Measurements from ENCODE around the gene SBSN. TPM values are rescaled to one million over a fixed set of nuclear protein-coding genes. Genes with fewer than 3 reads are reported as not detected.

The SBSN gene
- total and polyA plus RNA-seq, 3 experiments from 2014 or later = not detected

DNA sequence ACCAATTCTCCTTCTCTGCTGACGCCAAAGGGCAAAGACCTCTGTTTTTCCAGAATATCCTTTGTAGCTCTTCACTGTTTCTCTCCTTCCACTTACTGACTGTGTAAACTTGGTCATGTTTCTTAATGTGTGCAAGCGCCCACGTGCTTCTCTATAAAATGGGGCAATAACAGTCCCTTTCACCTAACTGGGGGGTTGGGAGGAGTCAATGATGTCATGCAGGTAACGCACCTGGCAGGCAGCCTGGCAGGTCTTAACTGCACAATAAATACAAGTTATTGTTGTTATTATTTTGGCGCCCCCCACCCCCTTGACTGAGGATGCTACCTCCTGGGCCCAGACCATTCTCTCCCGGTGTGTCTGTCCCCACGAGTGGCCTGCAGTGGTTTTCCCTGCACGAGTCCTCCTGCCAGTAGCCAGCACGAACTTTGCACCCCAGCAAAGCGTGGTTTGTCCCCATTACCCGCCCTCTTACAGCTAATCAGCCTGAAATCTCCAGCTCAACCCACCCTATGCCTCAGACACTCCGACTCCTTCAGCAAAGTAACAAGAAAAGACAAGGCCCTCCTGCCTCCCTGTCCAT, 5.3 kb downstream of the SBSN start:
- DNase-seq = no peak
- no peaks in the 10 kb centered on the region for H3K9me3 ChIP-seq (ENCODE audit: low read length)
- POLR2A ChIA-PET = no interaction called here
- no peaks in the 10 kb centered on the region for H3K9me3 Mint-ChIP-seq
- CTCF ChIA-PET = no interaction called here
- H3K4me3 ChIP-seq (ENCODE audit: low read length) = no peak overlapping the region
- H3K27me3 ChIP-seq (ENCODE audit: insufficient read depth, low read length, poor library complexity, severe bottlenecking) = no peaks in the 10 kb centered on the region
- H3K27ac Mint-ChIP-seq = no peak overlapping the region
- H3K4me1 Mint-ChIP-seq = no peaks in the 10 kb centered on the region
- peaks cover 8 to 37% of the 10 kb centered on the region in 2 donors for H3K27me3 Mint-ChIP-seq
- no peaks in the 10 kb centered on the region for H3K36me3 ChIP-seq (ENCODE audit: insufficient read depth, low read length)
- H3K36me3 Mint-ChIP-seq = no peaks in the 10 kb centered on the region
- no peak overlapping the region for H3K4me3 Mint-ChIP-seq
- no peak overlapping the region for H3K27ac ChIP-seq (ENCODE audit: low read depth, low read length)
- H3K4me1 ChIP-seq (ENCODE audit: insufficient read depth, low read length) = no peaks in the 10 kb centered on the region

DNA sequence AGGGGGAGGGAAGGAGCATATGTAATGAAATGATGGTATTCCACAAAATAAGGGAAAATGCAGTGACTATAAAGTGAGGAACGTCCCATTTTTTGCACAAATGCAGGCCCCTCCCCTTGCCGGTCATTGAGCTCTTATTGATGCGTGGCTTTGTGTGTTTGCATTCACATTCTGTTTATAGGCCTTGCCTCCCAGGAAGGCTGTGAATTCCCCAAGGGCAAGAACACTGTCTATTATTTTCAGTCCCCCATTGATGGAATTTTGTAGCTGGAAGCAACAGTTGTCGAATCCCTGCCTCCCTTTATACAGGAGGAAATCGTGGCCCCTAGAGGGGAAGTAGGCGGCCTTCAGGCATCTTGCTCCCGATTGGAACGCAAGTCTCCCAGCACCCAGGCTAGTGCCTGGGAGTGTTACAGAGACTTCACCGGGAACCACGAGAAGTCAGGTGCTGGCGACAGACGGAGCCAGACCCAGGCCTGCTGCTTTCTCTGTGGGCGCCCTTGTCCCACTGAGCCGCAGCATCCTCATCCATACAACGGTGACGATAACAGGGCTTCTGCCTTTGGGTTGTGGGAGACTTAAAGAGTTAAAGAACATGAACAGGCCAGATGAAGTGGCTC, 6.9 kb downstream of the SBSN start:
- H3K27me3 ChIP-seq (ENCODE audit: insufficient read depth, low read length, poor library complexity, severe bottlenecking) = no peaks in the 10 kb centered on the region
- no peaks in the 10 kb centered on the region for H3K4me1 ChIP-seq (ENCODE audit: insufficient read depth, low read length)
- no peak overlapping the region for H3K4me3 ChIP-seq (ENCODE audit: low read length)
- CTCF ChIA-PET = interaction anchor here (1.7 kb wide), 1 partner anchor 10 kb away, joined by 5 read pairs; no protein-coding TSS in a partner anchor
- no peaks in the 10 kb centered on the region for H3K36me3 Mint-ChIP-seq
- peaks cover 1 to 27% of the 10 kb centered on the region in 2 donors for H3K27me3 Mint-ChIP-seq
- H3K4me1 Mint-ChIP-seq = no peaks in the 10 kb centered on the region
- no peak overlapping the region for H3K27ac ChIP-seq (ENCODE audit: low read depth, low read length)
- no peak for DNase-seq
- no peaks in the 10 kb centered on the region for H3K9me3 Mint-ChIP-seq
- H3K4me3 Mint-ChIP-seq = no peak overlapping the region
- POLR2A ChIA-PET = no interaction called here
- H3K27ac Mint-ChIP-seq = no peak overlapping the region
- no peaks in the 10 kb centered on the region for H3K36me3 ChIP-seq (ENCODE audit: insufficient read depth, low read length)
- no peaks in the 10 kb centered on the region for H3K9me3 ChIP-seq (ENCODE audit: low read length)

DNA sequence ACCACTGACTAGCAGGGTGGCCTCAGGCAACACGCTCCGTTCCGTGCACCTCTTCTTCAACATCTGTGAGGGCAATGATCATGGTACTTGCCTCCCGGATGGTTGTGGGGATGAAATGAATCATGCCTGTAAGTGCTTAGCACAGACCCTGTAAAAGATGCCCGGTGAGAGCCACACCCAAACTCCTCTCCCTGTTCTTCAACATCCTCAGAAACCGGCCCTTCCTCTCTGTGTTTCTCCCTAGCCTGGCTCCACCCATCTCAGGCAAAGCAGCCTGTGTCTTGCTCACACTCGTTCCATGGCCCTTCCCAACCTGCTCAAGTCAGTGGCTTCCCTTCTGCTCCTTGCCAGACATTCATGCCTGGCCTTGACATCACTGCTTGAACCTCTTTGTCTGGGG, 8.8 kb downstream of the SBSN start:
- H3K36me3 ChIP-seq (ENCODE audit: insufficient read depth, low read length) = no peaks in the 10 kb centered on the region
- Mint-ChIP-seq H3K4me1 (no peaks in the 10 kb centered on the region), H3K27me3 (peaks cover 1 to 13% of the 10 kb centered on the region in 2 donors), H3K4me3 (no peak overlapping the region), H3K27ac (no peak overlapping the region), H3K9me3 (no peaks in the 10 kb centered on the region), H3K36me3 (no peaks in the 10 kb centered on the region)
- H3K9me3 ChIP-seq (ENCODE audit: low read length) = no peaks in the 10 kb centered on the region
- no peak overlapping the region for H3K27ac ChIP-seq (ENCODE audit: low read depth, low read length)
- H3K27me3 ChIP-seq (ENCODE audit: insufficient read depth, low read length, poor library complexity, severe bottlenecking) = no peaks in the 10 kb centered on the region
- POLR2A ChIA-PET = no interaction called here
- no peak overlapping the region for H3K4me3 ChIP-seq (ENCODE audit: low read length)
- no peak for DNase-seq
- no peaks in the 10 kb centered on the region for H3K4me1 ChIP-seq (ENCODE audit: insufficient read depth, low read length)
- CTCF ChIA-PET = no interaction called here

DNA sequence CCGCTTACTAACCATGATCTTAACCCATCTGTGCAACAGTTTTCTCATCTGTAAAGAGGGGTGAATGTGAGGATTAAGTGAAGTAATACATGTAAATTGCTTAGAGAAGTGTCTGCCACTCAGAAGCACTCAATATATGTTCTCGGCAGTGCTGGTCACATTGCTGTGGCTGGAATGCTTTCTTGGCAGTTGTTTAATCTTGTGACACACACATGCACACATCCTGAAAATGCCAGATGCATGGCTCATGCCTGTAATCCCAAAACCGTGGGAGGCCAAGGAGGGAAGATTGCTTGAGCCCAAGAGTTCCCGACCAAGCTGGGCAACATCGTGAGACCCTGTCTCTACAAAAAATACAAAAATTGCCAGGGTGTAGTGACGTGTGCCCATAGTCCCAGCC, 9.8 kb downstream of the SBSN start:
- Mint-ChIP-seq H3K27me3 (peaks cover 1 to 14% of the 10 kb centered on the region in 2 donors), H3K9me3 (no peaks in the 10 kb centered on the region), H3K36me3 (no peaks in the 10 kb centered on the region), H3K4me3 (no peak overlapping the region), H3K27ac (no peak overlapping the region), H3K4me1 (no peaks in the 10 kb centered on the region)
- H3K4me3 ChIP-seq (ENCODE audit: low read length) = no peak overlapping the region
- no peak for DNase-seq
- no peaks in the 10 kb centered on the region for H3K36me3 ChIP-seq (ENCODE audit: insufficient read depth, low read length)
- no peaks in the 10 kb centered on the region for H3K27me3 ChIP-seq (ENCODE audit: insufficient read depth, low read length, poor library complexity, severe bottlenecking)
- H3K27ac ChIP-seq (ENCODE audit: low read depth, low read length) = no peak overlapping the region
- no peaks in the 10 kb centered on the region for H3K4me1 ChIP-seq (ENCODE audit: insufficient read depth, low read length)
- H3K9me3 ChIP-seq (ENCODE audit: low read length) = no peaks in the 10 kb centered on the region
- CTCF ChIA-PET = no interaction called here
- POLR2A ChIA-PET = no interaction called here

DNA sequence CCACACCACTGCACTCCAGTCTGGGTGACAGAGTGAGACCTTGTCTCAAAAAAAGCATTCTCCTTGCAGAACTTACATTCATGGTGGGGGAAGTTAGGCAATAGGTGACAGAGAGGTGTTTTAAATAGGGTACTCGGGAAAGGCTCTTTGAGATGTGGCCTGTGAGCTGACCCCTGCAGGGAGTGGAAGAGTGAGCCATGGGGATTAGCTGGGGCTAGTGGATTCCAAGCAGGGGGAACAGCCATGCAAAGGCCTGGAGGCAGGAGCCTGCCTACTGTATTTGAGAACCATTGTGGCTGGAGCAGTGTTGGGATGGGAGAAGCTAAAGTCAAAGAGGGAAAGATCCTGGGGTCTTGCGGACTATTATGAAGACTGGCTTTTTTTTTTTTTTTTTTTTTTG, 10.8 kb downstream of the SBSN start:
- Histone ChIP-seq H3K4me3 (ENCODE audit: low read length) (no peak overlapping the region), H3K36me3 (ENCODE audit: insufficient read depth, low read length) (no peaks in the 10 kb centered on the region), H3K27ac (ENCODE audit: low read depth, low read length) (no peak overlapping the region), H3K9me3 (ENCODE audit: low read length) (no peaks in the 10 kb centered on the region), H3K4me1 (ENCODE audit: insufficient read depth, low read length) (no peaks in the 10 kb centered on the region), H3K27me3 (ENCODE audit: insufficient read depth, low read length, poor library complexity, severe bottlenecking) (no peaks in the 10 kb centered on the region)
- no peaks in the 10 kb centered on the region for H3K36me3 Mint-ChIP-seq
- no peaks in the 10 kb centered on the region for H3K4me1 Mint-ChIP-seq
- H3K9me3 Mint-ChIP-seq = no peaks in the 10 kb centered on the region
- H3K27ac Mint-ChIP-seq = no peak overlapping the region
- no peak for DNase-seq
- H3K4me3 Mint-ChIP-seq = no peak overlapping the region
- peaks cover 8 to 24% of the 10 kb centered on the region in 2 donors for H3K27me3 Mint-ChIP-seq
- CTCF ChIA-PET = interaction anchor here (0.9 kb wide), 1 partner anchor 18 kb away, joined by 3 read pairs; no protein-coding TSS in a partner anchor
- POLR2A ChIA-PET = no interaction called here

DNA sequence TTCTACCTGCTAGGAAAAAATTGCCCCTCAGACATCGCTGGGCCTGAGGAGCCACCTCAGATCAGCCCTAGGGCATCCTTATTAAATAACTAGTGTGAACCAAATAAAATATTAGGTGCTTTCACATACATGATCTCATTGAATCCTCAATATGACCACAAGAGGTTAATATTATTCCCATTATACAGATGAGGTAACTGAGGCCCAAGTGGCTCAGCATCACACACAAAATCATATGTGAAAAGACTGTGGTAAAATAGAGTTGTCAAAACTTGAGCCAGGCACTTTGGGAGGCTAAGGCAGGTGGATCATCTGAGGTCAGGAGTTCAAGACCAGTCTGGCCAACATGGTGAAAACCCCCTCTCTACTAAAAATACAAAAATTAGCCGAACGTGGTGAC, 11.8 kb downstream of the SBSN start:
- POLR2A ChIA-PET = no interaction called here
- Mint-ChIP-seq H3K27me3 (peaks cover 15 to 30% of the 10 kb centered on the region in 2 donors), H3K4me1 (no peaks in the 10 kb centered on the region), H3K27ac (peak overlapping the region in 1 of 8 donors; percentile 63), H3K4me3 (no peak overlapping the region), H3K9me3 (no peaks in the 10 kb centered on the region), H3K36me3 (no peaks in the 10 kb centered on the region)
- Histone ChIP-seq H3K4me3 (ENCODE audit: low read length) (no peak overlapping the region), H3K9me3 (ENCODE audit: low read length) (no peaks in the 10 kb centered on the region), H3K27ac (ENCODE audit: low read depth, low read length) (no peak overlapping the region), H3K36me3 (ENCODE audit: insufficient read depth, low read length) (no peaks in the 10 kb centered on the region), H3K27me3 (ENCODE audit: insufficient read depth, low read length, poor library complexity, severe bottlenecking) (no peaks in the 10 kb centered on the region), H3K4me1 (ENCODE audit: insufficient read depth, low read length) (no peaks in the 10 kb centered on the region)
- CTCF ChIA-PET = no interaction called here
- DNase-seq = no peak

DNA sequence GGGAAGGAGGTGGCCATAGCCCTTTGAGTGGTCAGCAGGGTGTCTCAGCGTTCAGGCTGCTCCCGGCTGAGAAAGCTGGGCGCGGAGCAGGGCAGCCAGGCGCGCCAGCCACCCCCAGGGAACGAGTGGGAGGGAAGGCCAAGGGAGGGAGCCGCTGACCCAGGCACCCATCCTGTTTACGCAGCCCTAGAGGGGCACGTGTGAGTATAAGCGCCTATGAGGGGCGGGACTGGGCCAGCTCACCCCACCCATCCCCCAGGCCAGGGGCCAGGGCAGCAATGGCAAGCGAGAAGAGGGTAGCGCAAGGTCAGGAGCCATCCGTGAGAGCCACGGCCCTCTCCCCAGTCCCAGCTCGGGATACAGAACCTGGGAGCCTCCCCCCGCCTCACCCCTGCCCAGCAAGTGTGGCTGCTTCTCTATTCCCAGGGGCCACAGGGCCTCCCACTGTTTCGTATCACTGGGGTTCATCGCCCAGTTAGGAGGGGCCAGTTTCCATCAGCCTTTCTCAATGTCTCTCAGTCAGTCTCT, 13.8 kb downstream of the SBSN start:
- ChIA-PET CTCF (no interaction called here), POLR2A (no interaction called here)
- H3K4me1 Mint-ChIP-seq = peaks cover 10 to 16% (median 12%) of the 10 kb centered on the region in 3 donors
- Histone ChIP-seq H3K36me3 (ENCODE audit: insufficient read depth, low read length) (no peaks in the 10 kb centered on the region), H3K4me3 (ENCODE audit: low read length) (no peak overlapping the region), H3K4me1 (ENCODE audit: insufficient read depth, low read length) (peaks cover 14% of the 10 kb centered on the region), H3K27me3 (ENCODE audit: insufficient read depth, low read length, poor library complexity, severe bottlenecking) (peaks cover 4% of the 10 kb centered on the region), H3K9me3 (ENCODE audit: low read length) (no peaks in the 10 kb centered on the region), H3K27ac (ENCODE audit: low read depth, low read length) (no peak overlapping the region)
- H3K4me3 Mint-ChIP-seq = no peak overlapping the region
- no peaks in the 10 kb centered on the region for H3K36me3 Mint-ChIP-seq
- no peak for DNase-seq
- H3K27me3 Mint-ChIP-seq = peaks cover 20 to 34% of the 10 kb centered on the region in 2 donors
- no peaks in the 10 kb centered on the region for H3K9me3 Mint-ChIP-seq
- no peak overlapping the region for H3K27ac Mint-ChIP-seq

DNA sequence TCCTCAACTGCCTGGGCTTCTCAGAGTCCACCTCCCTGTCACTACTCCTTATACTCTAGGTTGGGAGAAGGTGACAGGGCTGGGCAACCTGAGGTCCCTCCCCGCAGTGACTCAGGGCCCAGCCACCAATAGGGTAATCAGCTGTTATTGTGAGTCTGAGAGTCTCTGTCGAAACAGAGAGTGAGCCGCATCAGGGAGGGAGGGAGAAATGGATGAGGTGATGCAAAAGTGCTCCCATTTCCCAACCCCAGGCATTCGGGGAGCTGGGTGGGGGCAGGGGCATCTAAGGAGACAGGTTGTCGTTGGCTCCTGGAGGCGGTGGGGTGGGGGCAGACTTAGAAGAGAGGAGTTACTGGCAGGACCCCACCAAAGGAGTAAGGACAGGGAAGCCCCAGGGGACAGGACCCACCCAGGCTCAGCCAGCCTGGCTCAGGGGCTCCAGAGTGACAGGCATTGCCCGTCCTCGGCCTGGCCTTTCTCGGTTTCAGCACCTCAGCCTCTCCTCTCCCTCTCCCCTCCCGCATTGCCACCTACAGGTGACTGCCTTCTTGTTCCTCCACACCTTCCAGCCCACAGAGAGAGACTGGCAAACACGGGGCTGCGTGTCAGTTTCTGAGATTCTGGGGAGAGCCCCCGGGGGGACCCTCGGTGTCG, 14.4 kb downstream of the SBSN start, which contains the start of gene DMKN:
Gene DMKN (minus strand): TSS at position 22 of the 654 bp plus-strand sequence. CDS start 174 bp downstream, outside the sequence.
- Mint-ChIP-seq H3K4me3 (no peak within 1 kb of the TSS), H3K9me3 (no peaks in the 10 kb centered on the region), H3K27me3 (peaks cover 21 to 30% of the 10 kb centered on the region in 2 donors), H3K36me3 (no peaks in the 10 kb centered on the region), H3K4me1 (peaks cover 14 to 20% (median 16%) of the 10 kb centered on the region in 3 donors), H3K27ac (peak within 1 kb of the TSS in 2 of 8 donors; percentile 72 to 80)
- CTCF ChIA-PET = no interaction called here
- H3K4me3 ChIP-seq (ENCODE audit: low read length) = no peak within 1 kb of the TSS
- DNase-seq = no peak
- H3K27ac ChIP-seq (ENCODE audit: low read depth, low read length) = no peak within 1 kb of the TSS
- H3K27me3 ChIP-seq (ENCODE audit: insufficient read depth, low read length, poor library complexity, severe bottlenecking) = peaks cover 4% of the 10 kb centered on the region
- POLR2A ChIA-PET = no interaction called here
- H3K4me1 ChIP-seq (ENCODE audit: insufficient read depth, low read length) = peaks cover 17% of the 10 kb centered on the region
- no peaks in the 10 kb centered on the region for H3K36me3 ChIP-seq (ENCODE audit: insufficient read depth, low read length)
- no peaks in the 10 kb centered on the region for H3K9me3 ChIP-seq (ENCODE audit: low read length)

Data from CD8-positive, alpha-beta memory T cell (primary cell).